Measurements from ENCODE around the gene DSG2. TPM values are rescaled to one million over a fixed set of nuclear protein-coding genes. Genes with fewer than 3 reads are reported as not detected.

Gene DSG2
- total and polyA plus RNA-seq, 2 of the 4 experiments (the other 2 are of a cell fraction): 1.8 to 2.3 TPM

DNA sequence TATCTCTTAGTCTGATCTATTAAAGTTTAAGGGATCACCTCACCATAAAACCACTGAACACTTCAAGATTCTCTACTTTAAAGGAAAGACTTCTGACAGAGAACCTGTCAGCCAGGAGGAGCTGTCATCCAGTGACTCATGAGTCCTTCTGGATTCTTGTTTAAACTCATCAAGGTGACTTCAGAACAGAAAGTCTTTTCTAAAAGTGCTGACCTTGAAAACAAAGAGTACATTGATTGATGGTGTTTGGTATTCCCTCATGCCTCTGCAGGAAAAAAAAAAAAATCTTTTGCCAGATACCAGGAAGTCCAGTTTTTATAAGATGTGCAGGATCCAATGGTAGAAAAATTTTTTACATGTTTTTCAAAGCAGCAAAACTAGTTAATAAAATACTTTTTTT lies 12.3 kb downstream of the DSG2 start:
- Histone ChIP-seq H3K79me1 (ENCODE audit: low read depth in 1 of 2, low read length in 2 of 2) (no peaks in the 10 kb centered on the region), H3K4me2 (ENCODE audit: low read depth, low read length) (no peak overlapping the region), H3K4me3 (ENCODE audit: insufficient read depth, low read depth, low read length) (no peak overlapping the region), H3K27ac (ENCODE audit: insufficient read depth, low read length) (no peak overlapping the region), H3K23ac (ENCODE audit: low read depth, low read length) (no peak overlapping the region), H2AK9ac (replicated peaks; ENCODE audit: low read depth, low read length, poor library complexity) (no peak overlapping the region), H3K18ac (ENCODE audit: low read depth, low read length) (no peak overlapping the region), H4K20me1 (ENCODE audit: insufficient read depth, low read length) (no peaks in the 10 kb centered on the region), H3K9me3 (ENCODE audit: control insufficient read depth, insufficient read depth, low read length) (no peaks in the 10 kb centered on the region), H2BK15ac (ENCODE audit: low read depth, low read length) (no peak overlapping the region), H2AFZ (replicated peaks; ENCODE audit: low read length, poor library complexity) (no peak overlapping the region), H2BK5ac (ENCODE audit: low read depth, low read length, poor library complexity, severe bottlenecking) (no peak overlapping the region), H3K36me3 (ENCODE audit: control insufficient read depth, insufficient read depth, low read length) (no peaks in the 10 kb centered on the region), H3K4ac (ENCODE audit: low read depth, low read length) (no peak overlapping the region), H4K5ac (ENCODE audit: low read depth, low read length) (no peak overlapping the region), H2BK120ac (ENCODE audit: low read depth, low read length) (no peak overlapping the region), H4K91ac (ENCODE audit: insufficient read depth, low read depth, low read length) (no peak overlapping the region), H3K56ac (ENCODE audit: extremely low read depth, insufficient read depth, low read length) (no peak overlapping the region), H3K14ac (replicated peaks; ENCODE audit: low read depth, low read length) (no peak overlapping the region), H2AK5ac (ENCODE audit: low read depth, low read length) (no peak overlapping the region), H3K9ac (ENCODE audit: low read depth, low read length) (no peak overlapping the region), H4K8ac (ENCODE audit: low read depth in 2 of 2, low read length in 2 of 2) (no peak overlapping the region), H2BK20ac (ENCODE audit: low read depth, low read length) (no peak overlapping the region), H3K27me3 (ENCODE audit: control insufficient read depth, insufficient read depth, low read length) (no peaks in the 10 kb centered on the region), H3K9me1 (ENCODE audit: insufficient read depth, low read length) (no peaks in the 10 kb centered on the region), H3K4me1 (ENCODE audit: control insufficient read depth, insufficient read depth, low read length) (no peaks in the 10 kb centered on the region)
- ChIA-PET POLR2A (ENCODE audit: unreplicated experiment) (no interaction called here), CTCF (no interaction called here)
- BruUV-seq (replicated peaks): no TSS peak
- in situ Hi-C loops (cut with MboI; ENCODE audit: low sequenced_read_pairs): no loop called here
- ATAC-seq (ENCODE audit: low read depth) (no peak), DNase-seq (no peak)
- TF ChIP-seq RCOR1 (IDR thresholded peaks at IDR 0.05; ENCODE audit: insufficient replicate concordance, low read length) (no peak), MAFK (IDR thresholded peaks at IDR 0.05; ENCODE audit: low read depth, low read length) (no peak), MAZ (IDR thresholded peaks at IDR 0.05; ENCODE audit: borderline replicate concordance, low read depth, low read length) (no peak), FOS (IDR thresholded peaks at IDR 0.05; ENCODE audit: low read depth, low read length) (no peak), RFX5 (IDR thresholded peaks at IDR 0.05; ENCODE audit: low read depth, low read length) (no peak), CEBPB (IDR thresholded peaks at IDR 0.05; ENCODE audit: low read depth, low read length) (no peak), NFE2L2 (IDR thresholded peaks at IDR 0.05; ENCODE audit: low read depth, low read length) (no peak), SMC3 (IDR thresholded peaks at IDR 0.05; ENCODE audit: low read depth, low read length) (no peak), POLR2A (IDR thresholded peaks at IDR 0.05; ENCODE audit: low read depth, low read length) (no peak), CHD1 (IDR thresholded peaks at IDR 0.05; ENCODE audit: low read depth, low read length) (no peak), RAD21 (IDR thresholded peaks at IDR 0.05; ENCODE audit: low read length) (no peak), BHLHE40 (IDR thresholded peaks at IDR 0.05; ENCODE audit: low read depth, low read length) (no peak)
- TF ChIP-seq, protein P1, sequence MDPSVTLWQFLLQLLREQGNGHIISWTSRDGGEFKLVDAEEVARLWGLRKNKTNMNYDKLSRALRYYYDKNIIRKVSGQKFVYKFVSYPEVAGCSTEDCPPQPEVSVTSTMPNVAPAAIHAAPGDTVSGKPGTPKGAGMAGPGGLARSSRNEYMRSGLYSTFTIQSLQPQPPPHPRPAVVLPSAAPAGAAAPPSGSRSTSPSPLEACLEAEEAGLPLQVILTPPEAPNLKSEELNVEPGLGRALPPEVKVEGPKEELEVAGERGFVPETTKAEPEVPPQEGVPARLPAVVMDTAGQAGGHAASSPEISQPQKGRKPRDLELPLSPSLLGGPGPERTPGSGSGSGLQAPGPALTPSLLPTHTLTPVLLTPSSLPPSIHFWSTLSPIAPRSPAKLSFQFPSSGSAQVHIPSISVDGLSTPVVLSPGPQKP (IDR thresholded peaks at IDR 0.05; ENCODE audit: borderline replicate concordance, low read depth, low read length): no peak
- TF ChIP-seq, protein P2, sequence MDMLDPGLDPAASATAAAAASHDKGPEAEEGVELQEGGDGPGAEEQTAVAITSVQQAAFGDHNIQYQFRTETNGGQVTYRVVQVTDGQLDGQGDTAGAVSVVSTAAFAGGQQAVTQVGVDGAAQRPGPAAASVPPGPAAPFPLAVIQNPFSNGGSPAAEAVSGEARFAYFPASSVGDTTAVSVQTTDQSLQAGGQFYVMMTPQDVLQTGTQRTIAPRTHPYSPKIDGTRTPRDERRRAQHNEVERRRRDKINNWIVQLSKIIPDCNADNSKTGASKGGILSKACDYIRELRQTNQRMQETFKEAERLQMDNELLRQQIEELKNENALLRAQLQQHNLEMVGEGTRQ (IDR thresholded peaks at IDR 0.05; ENCODE audit: low read depth, low read length): no peak
- TF ChIP-seq, protein P3, sequence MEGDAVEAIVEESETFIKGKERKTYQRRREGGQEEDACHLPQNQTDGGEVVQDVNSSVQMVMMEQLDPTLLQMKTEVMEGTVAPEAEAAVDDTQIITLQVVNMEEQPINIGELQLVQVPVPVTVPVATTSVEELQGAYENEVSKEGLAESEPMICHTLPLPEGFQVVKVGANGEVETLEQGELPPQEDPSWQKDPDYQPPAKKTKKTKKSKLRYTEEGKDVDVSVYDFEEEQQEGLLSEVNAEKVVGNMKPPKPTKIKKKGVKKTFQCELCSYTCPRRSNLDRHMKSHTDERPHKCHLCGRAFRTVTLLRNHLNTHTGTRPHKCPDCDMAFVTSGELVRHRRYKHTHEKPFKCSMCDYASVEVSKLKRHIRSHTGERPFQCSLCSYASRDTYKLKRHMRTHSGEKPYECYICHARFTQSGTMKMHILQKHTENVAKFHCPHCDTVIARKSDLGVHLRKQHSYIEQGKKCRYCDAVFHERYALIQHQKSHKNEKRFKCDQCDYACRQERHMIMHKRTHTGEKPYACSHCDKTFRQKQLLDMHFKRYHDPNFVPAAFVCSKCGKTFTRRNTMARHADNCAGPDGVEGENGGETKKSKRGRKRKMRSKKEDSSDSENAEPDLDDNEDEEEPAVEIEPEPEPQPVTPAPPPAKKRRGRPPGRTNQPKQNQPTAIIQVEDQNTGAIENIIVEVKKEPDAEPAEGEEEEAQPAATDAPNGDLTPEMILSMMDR (conservative IDR thresholded peaks at IDR 0.05; ENCODE audit: low read depth, low read length): no peak
- dilution Hi-C loops (cut with HindIII; ENCODE audit: low sequenced_read_pairs, unreplicated experiment): no loop called here
- intact Hi-C loops (cut with micrococcal nuclease): no loop called here

Data from IMR-90 (cell line).